HepG2 (cell line): ENCODE data around the gene TLK1. TPM values are rescaled to one million over a fixed set of nuclear protein-coding genes. Genes with fewer than 3 reads are reported as not detected.

Experiments
- ATAC-seq: fragments of 200-7000 bp; cut with Tn5 transposase; 3 replicates; pipeline ENCODE4 v1.9.1; 2020; ENCODE audit warnings: mild to moderate bottlenecking, moderate library complexity
- BruUV-seq: library from RNA; stranded (reverse); fragments of 400-500 nt; replicated peaks from 2 replicates; lab custom pipeline; 2021; lab: Mats Ljungman, UMichigan
- CTCF ChIA-PET: fragments of 300-600 bp; formaldehyde crosslinking; extraction: SDS; loops from one replicate; lab custom pipeline; 2021; ENCODE audit warnings: low total read pairs, inconsistent platforms, low intra/inter-chr PET ratio; lab: Yijun Ruan, JAX
- POLR2A ChIA-PET: fragments of 350-600 bp; sonication (Branson Sonifier 250); formaldehyde crosslinking; loops from one replicate; lab custom pipeline; 2020; ENCODE audit warnings: antibody characterized with exemption, inconsistent platforms; lab: Yijun Ruan, JAX
- DNase-seq: peaks from one replicate; pipeline ENCODE4 v3.0.0-alpha.2; 2015; ENCODE audit warnings: low spot score
- FAIRE-seq: peaks from 3 replicates; lab custom pipeline; 2011; peaks lifted over from hg19 to GRCh38; lab: Jason Lieb, UNC
- H2AFZ ChIP-seq: one replicate; pipeline ENCODE4 v1.6.1; 2011; ENCODE audit warnings: low read length, inconsistent platforms
- H3K27ac ChIP-seq: fragments of 300-600 bp; 3 replicates; pipeline ENCODE4 v1.8.0; 2011; ENCODE audit warnings: mixed run types, mild to moderate bottlenecking, mixed read lengths, low read length, inconsistent platforms; ENCODE audit not compliant: insufficient read depth; ENCODE audit errors: extremely low read length
- H3K27me3 ChIP-seq, 2 experiments: fragments of 200-600 bp in 1 of 2; 2 replicates in 1 of 2; 3 replicates in 1 of 2; pipeline versions ENCODE4 v1.6.0 to v1.8.0; 2011; ENCODE audit warnings: low read length in 2 of 2, mild to moderate bottlenecking in 2 of 2, moderate library complexity in 2 of 2, inconsistent platforms in 1 of 2; ENCODE audit not compliant: insufficient read depth in 2 of 2, control insufficient read depth in 1 of 2
- H3K36me3 ChIP-seq, 2 experiments: fragments of 200-600 bp in 1 of 2; replicated peaks in 1 of 2; 2 replicates in 1 of 2; 3 replicates in 1 of 2; pipeline versions ENCODE4 v1.5.1 to v1.8.0; 2011; ENCODE audit warnings: low read length in 2 of 2, inconsistent platforms in 1 of 2; ENCODE audit not compliant: insufficient read depth in 2 of 2, control insufficient read depth in 1 of 2
- H3K4me1 ChIP-seq: 2 replicates; pipeline ENCODE4 v1.5.1; 2012; ENCODE audit warnings: low read length, inconsistent platforms; ENCODE audit not compliant: insufficient read depth
- H3K4me2 ChIP-seq: 2 replicates; pipeline ENCODE4 v1.6.0; 2011; ENCODE audit warnings: low read depth, low read length, inconsistent platforms
- H3K4me3 ChIP-seq, 3 experiments: fragments of 200-600 bp in 1 of 3; sonication (generic), shearing (Covaris generic) in 1 of 3; replicated peaks in 1 of 3; 2 replicates each; pipeline ENCODE4 v1.5.1; 2011 to 2016; ENCODE audit warnings: low read length in 3 of 3, inconsistent platforms in 2 of 3, low read depth in 2 of 3, mild to moderate bottlenecking in 2 of 3, control low read depth in 1 of 3, mixed read lengths in 1 of 3; ENCODE audit not compliant: insufficient read depth in 1 of 3
- H3K79me2 ChIP-seq: one replicate; pipeline ENCODE4 v1.6.1; 2011; ENCODE audit warnings: low read length, inconsistent platforms; ENCODE audit not compliant: insufficient read depth
- H3K9ac ChIP-seq: 2 replicates; pipeline ENCODE4 v1.6.0; 2011; ENCODE audit warnings: mild to moderate bottlenecking, low read depth, low read length, inconsistent platforms; ENCODE audit not compliant: insufficient read depth
- H3K9me3 ChIP-seq: 2 replicates; pipeline ENCODE4 v1.5.1; 2012; ENCODE audit warnings: mild to moderate bottlenecking, low read length
- H4K20me1 ChIP-seq: 2 replicates; pipeline ENCODE4 v1.6.0; 2011; ENCODE audit warnings: inconsistent platforms, mild to moderate bottlenecking, low read length, moderate library complexity; ENCODE audit not compliant: insufficient read depth
- AGO2 ChIP-seq: fragments of 200-400 bp; formaldehyde crosslinking; optimal IDR thresholded peaks from 2 replicates; pipeline ENCODE3; 2017; ENCODE audit warnings: mild to moderate bottlenecking, low read depth, low read length, moderate library complexity
- FOSL2 ChIP-seq: sonication (generic); formaldehyde crosslinking; IDR thresholded peaks from 2 replicates; pipeline ENCODE4 v1.4.0; 2020; ENCODE audit warnings: missing genetic modification reagents
- KDM4B ChIP-seq: sonication (generic); formaldehyde crosslinking; IDR thresholded peaks from 2 replicates; pipeline ENCODE4 v1.4.0; 2020; ENCODE audit warnings: missing genetic modification reagents
- NCOR1 ChIP-seq: fragments of 200-600 bp; sonication (generic); IDR thresholded peaks from 2 replicates; pipeline ENCODE4 v1.7.0; 2017; ENCODE audit warnings: antibody characterized with exemption, low read length, borderline replicate concordance
- SNAPC4 ChIP-seq: sonication (generic); formaldehyde crosslinking; IDR thresholded peaks from 2 replicates; pipeline ENCODE4 v1.4.0; 2020; ENCODE audit warnings: mild to moderate bottlenecking, missing genetic modification reagents
- SYNCRIP ChIP-seq: fragments of 200-400 bp; formaldehyde crosslinking; IDR thresholded peaks from 2 replicates; pipeline ENCODE4 v1.6.1; 2018; ENCODE audit warnings: mild to moderate bottlenecking, low read depth, low read length; ENCODE audit not compliant: insufficient read depth
- ZNF121 ChIP-seq: sonication (generic); formaldehyde crosslinking; IDR thresholded peaks from 2 replicates; pipeline ENCODE4 v1.5.0; 2020; ENCODE audit warnings: mild to moderate bottlenecking, missing genetic modification reagents
- ZNF136 ChIP-seq: sonication (generic); formaldehyde crosslinking; IDR thresholded peaks from 2 replicates; pipeline ENCODE4 v1.8.1; 2022; ENCODE audit warnings: low read depth, mild to moderate bottlenecking, moderate library complexity, missing genetic modification reagents
- ZNF143 ChIP-seq: sonication (generic); formaldehyde crosslinking; IDR thresholded peaks from 2 replicates; pipeline ENCODE4 v1.4.0; 2020; ENCODE audit warnings: missing genetic modification reagents
- ZNF543 ChIP-seq: sonication (generic); formaldehyde crosslinking; IDR thresholded peaks from 2 replicates; pipeline ENCODE4 v1.4.0; 2020; ENCODE audit warnings: mild to moderate bottlenecking, missing genetic modification reagents
- ZNF557 ChIP-seq: sonication (generic); formaldehyde crosslinking; IDR thresholded peaks from 2 replicates; pipeline ENCODE4 v1.4.0; 2020; ENCODE audit warnings: missing genetic modification reagents
- ZNF83 ChIP-seq: sonication (generic); formaldehyde crosslinking; IDR thresholded peaks from 2 replicates; pipeline ENCODE4 v1.4.0; 2020; ENCODE audit warnings: missing genetic modification reagents, mild to moderate bottlenecking, borderline replicate concordance
- WGBS: methylation state at CpG from one replicate; pipeline ENCODE4 v1.1.6; 2017; ENCODE audit warnings: low lambda C conversion rate; 5-methylcytosine and 5-hydroxymethylcytosine counted together
- in situ Hi-C: cut with HindIII; loops from 2 replicates; pipeline ENCODE4 v1.10.0; 2017; ENCODE audit warnings: low pct_unique_long_range_greater_than_20kb; ENCODE audit not compliant: extremely low pct_ligation_motif_present
- intact Hi-C: fragments of 100-400 bp; cut with micrococcal nuclease; formaldehyde crosslinking; loops from one replicate; pipeline ENCODE4 v1.10.0; 2022; ENCODE audit not compliant: unreplicated experiment
- polyA plus RNA-seq, 8 experiments: library from polyadenylated mRNA; depleted of rRNA in 3 of 8; stranded (reverse) in 7 of 8; unstranded in 1 of 8; fragments of >200 nt; fragmentation: Illumina TruSeq in 4 of 8; extraction: Trizol in 4 of 8; gene quantifications; 2 replicates each; pipeline versions ENCODE4 v1.2.1 to v1.2.3, GENCODE V29; 2011 to 2016; ENCODE audit warnings: low read depth in 4 of 8, missing spikeins in 1 of 8, mixed read lengths in 1 of 8; ENCODE audit not compliant: insufficient read depth in 1 of 8
- total RNA-seq, 5 experiments: library from RNA; depleted of rRNA; stranded (reverse); fragments of >200 nt; fragmentation: Illumina TruSeq; extraction: Trizol; gene quantifications; 2 replicates each; pipeline ENCODE4 v1.2.3, GENCODE V29; 2016; ENCODE audit warnings: low read depth in 1 of 5

TLK1 gene
- total and polyA plus RNA-seq, 2 of the 13 experiments (the other 11 are each of a cell fraction or from before 2014, with no cell fraction given) = 16.8 to 28.7 TPM

DNA sequence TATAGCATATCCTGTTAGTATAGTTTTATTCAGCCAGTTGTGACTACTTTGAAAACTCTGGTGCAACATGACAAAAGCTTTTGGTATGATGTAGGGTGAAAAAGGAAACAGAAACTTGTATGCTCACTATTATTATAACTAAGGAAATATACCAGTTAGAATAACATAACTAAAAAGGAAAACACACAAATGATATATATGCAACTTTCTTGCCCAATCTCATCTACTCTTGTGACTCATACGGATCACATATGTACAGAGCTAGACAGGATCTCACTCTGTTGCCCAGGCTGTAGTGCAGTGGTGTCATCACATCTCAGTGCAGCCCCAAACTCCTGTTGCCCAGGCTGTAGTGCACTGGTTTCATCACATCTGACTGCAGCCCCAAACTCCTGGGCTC, 12.4 kb upstream of the TLK1 start:
- no peaks in the 10 kb centered on the region for H3K36me3 ChIP-seq
- 30% methylated on average over 1 of the region's 1 CpG for WGBS
- ChIA-PET CTCF (no interaction called here), POLR2A (no interaction called here)
- no peaks in the 10 kb centered on the region for H3K27me3 ChIP-seq
- no peak overlapping the region for H3K4me2 ChIP-seq
- no TSS peak for BruUV-seq
- peaks cover 40% of the 10 kb centered on the region for H3K4me1 ChIP-seq
- H3K9ac ChIP-seq = no peak overlapping the region
- H3K27ac ChIP-seq = no peak overlapping the region
- H3K79me2 ChIP-seq = no peaks in the 10 kb centered on the region
- no peak for FAIRE-seq
- intact Hi-C loops (no loop called here), in situ Hi-C loops (no loop called here)
- no peaks in the 10 kb centered on the region for H3K9me3 ChIP-seq
- H2AFZ ChIP-seq = no peak overlapping the region
- TF ChIP-seq ZNF121 (CRISPR knock-in tag) = peak; percentile 87
- TF ChIP-seq AGO2 = no peak
- peak; percentile 27; the same call in 1 of the 2 replicates for TF ChIP-seq FOSL2 (CRISPR knock-in tag)
- no peak for TF ChIP-seq KDM4B (CRISPR knock-in tag)
- no peak for TF ChIP-seq SYNCRIP
- no peak for TF ChIP-seq ZNF83 (CRISPR knock-in tag)
- TF ChIP-seq ZNF557 (CRISPR knock-in tag) = no peak
- TF ChIP-seq ZNF143 (CRISPR knock-in tag) = no peak
- TF ChIP-seq ZNF543 (CRISPR knock-in tag) = no peak
- no peak for TF ChIP-seq SNAPC4
- no peak for TF ChIP-seq ZNF136 (CRISPR knock-in tag)
- no peak for TF ChIP-seq NCOR1
- no peak for DNase-seq
- no peak for ATAC-seq
- no peak overlapping the region for H3K4me3 ChIP-seq
- H4K20me1 ChIP-seq = no peaks in the 10 kb centered on the region
